Tibial artery (tissue), 4 donors: ENCODE results near the gene MCTP2.

Experiments
- DNase-seq, 2 donors: peaks; one replicate each; pipeline ENCODE4 v3.0.0-alpha.2; 2019
- H3K27ac ChIP-seq, 2 donors: fragments of 200-600 bp; sonication (generic) in 1 of 2; 1 replicate in 1 of 2; 2 replicates in 1 of 2; pipeline ENCODE4 v1.5.1; 2018 to 2019; ENCODE audit warnings: mild to moderate bottlenecking in 1 of 2
- H3K27me3 ChIP-seq, 2 donors: fragments of 200-600 bp; sonication (generic) in 1 of 2; one replicate each; pipeline versions ENCODE4 v1.5.1 to v1.6.0; 2016 to 2019
- H3K36me3 ChIP-seq, 3 donors: fragments of 200-600 bp; sonication (generic) in 2 of 3; one replicate each; pipeline ENCODE4 v1.5.1; 2016 to 2019; ENCODE audit warnings: mild to moderate bottlenecking in 2 of 3
- H3K4me1 ChIP-seq, 4 donors: fragments of 200-600 bp; sonication (generic) in 2 of 4; 1 replicate in 3 of 4; 2 replicates in 1 of 4; pipeline ENCODE4 v1.5.1; 2016 to 2019
- H3K4me3 ChIP-seq, 2 donors: fragments of 200-600 bp; sonication (generic) in 1 of 2; 1 replicate in 1 of 2; 2 replicates in 1 of 2; pipeline ENCODE4 v1.5.1; 2018 to 2019; ENCODE audit warnings: mild to moderate bottlenecking in 2 of 2
- H3K9me3 ChIP-seq, 3 donors: fragments of 200-600 bp; sonication (generic) in 1 of 3; one replicate each; pipeline ENCODE4 v1.5.1; 2016 to 2019
- CTCF ChIP-seq, 2 experiments: fragments of 200-600 bp in 1 of 2; fragments of 450-650 bp in 1 of 2; IDR thresholded peaks; one replicate each; pipeline ENCODE4 v1.5.1; 2017 to 2019; ENCODE audit warnings: antibody characterized with exemption in 2 of 2, mild to moderate bottlenecking in 1 of 2, moderate library complexity in 1 of 2
- intact Hi-C: fragments of 100-400 bp; cut with DNase I; formaldehyde crosslinking; loops from one replicate; pipeline ENCODE4 v1.15.0; 2023; ENCODE audit warnings: low total_unique reads

Gene MCTP2

GRCh38 chr15:94230883-94231722 is at the start of gene MCTP2:
Gene MCTP2, plus strand, starts transcription at chr15:94231561. Its CDS starts 66,705 bp downstream, at chr15:94298266.
- Histone ChIP-seq H3K27ac (no peak within 1 kb of the TSS), H3K4me3 (peak within 1 kb of the TSS; percentile 46 to 57), H3K36me3 (no peaks in the 10 kb centered on the region), H3K4me1 (peaks cover 0 to 20% (median 3%) of the 10 kb centered on the region in 4 donors), H3K27me3 (peaks cover 0 to 5% of the 10 kb centered on the region in 2 donors), H3K9me3 (no peaks in the 10 kb centered on the region)
- intact Hi-C loops = no loop called here
- DNase-seq = peak; percentile 48 to 73
- TF ChIP-seq CTCF (IDR thresholded peaks at IDR 0.05) = no peak

- H3K27me3 ChIP-seq = no peaks in the 10 kb centered on the region
- H3K4me3 ChIP-seq = no peak overlapping the region
- no peak for TF ChIP-seq CTCF (IDR thresholded peaks at IDR 0.05)
- intact Hi-C loops = no loop called here
- no peaks in the 10 kb centered on the region for H3K9me3 ChIP-seq
- no peaks in the 10 kb centered on the region for H3K4me1 ChIP-seq
- H3K27ac ChIP-seq = no peak overlapping the region
- no peaks in the 10 kb centered on the region for H3K36me3 ChIP-seq
- DNase-seq = no peak
These were observed 48.5 kb upstream of the MCTP2 start for GRCh38 chr15:94182883-94183282.

GRCh38 chr15:94185547-94186236 is 45.7 kb upstream of the MCTP2 start:
- TF ChIP-seq CTCF (IDR thresholded peaks at IDR 0.05) = no peak
- Histone ChIP-seq H3K27me3 (no peaks in the 10 kb centered on the region), H3K36me3 (no peaks in the 10 kb centered on the region), H3K4me3 (no peak overlapping the region), H3K4me1 (no peaks in the 10 kb centered on the region), H3K27ac (no peak overlapping the region), H3K9me3 (no peaks in the 10 kb centered on the region)
- intact Hi-C loops = no loop called here
- DNase-seq = no peak

- Histone ChIP-seq H3K4me3 (no peak overlapping the region), H3K27me3 (no peaks in the 10 kb centered on the region), H3K27ac (no peak overlapping the region), H3K9me3 (no peaks in the 10 kb centered on the region), H3K4me1 (no peaks in the 10 kb centered on the region), H3K36me3 (no peaks in the 10 kb centered on the region)
- intact Hi-C loops = no loop called here
- no peak for TF ChIP-seq CTCF (IDR thresholded peaks at IDR 0.05)
- no peak for DNase-seq
These were observed 44.5 kb upstream of the MCTP2 start for GRCh38 chr15:94186770-94187331.

GRCh38 chr15:94193906-94194305 is 37.5 kb upstream of the MCTP2 start:
- no peak for DNase-seq
- Histone ChIP-seq H3K4me3 (no peak overlapping the region), H3K9me3 (no peaks in the 10 kb centered on the region), H3K27ac (no peak overlapping the region), H3K4me1 (no peaks in the 10 kb centered on the region), H3K36me3 (no peaks in the 10 kb centered on the region), H3K27me3 (no peaks in the 10 kb centered on the region)
- no peak for TF ChIP-seq CTCF (IDR thresholded peaks at IDR 0.05)
- intact Hi-C loops = no loop called here
